ENCODE measurements around the gene ACOX1.

The ACOX1 gene

GRCh38 chr17:75902406-75902805, 76.6 kb downstream of the ACOX1 start:
- DNase-seq, result no peak

GRCh38 chr17:75901727-75902126, 77.2 kb downstream of the ACOX1 start:
- DNase-seq, result no peak

GRCh38 chr17:75900691-75901533, 78.1 kb downstream of the ACOX1 start:
- no peak for DNase-seq

- no peak for DNase-seq
Measured at GRCh38 chr17:75899767-75900468, 79.0 kb downstream of the ACOX1 start.

GRCh38 chr17:75899353-75899752, 79.6 kb downstream of the ACOX1 start:
- no peak for DNase-seq

GRCh38 chr17:75898791-75899190, 80.2 kb downstream of the ACOX1 start:
- DNase-seq, result no peak

- no peak for DNase-seq
Measured at GRCh38 chr17:75898065-75898464, 80.9 kb downstream of the ACOX1 start.

- DNase-seq, result no peak
Measured at GRCh38 chr17:75897160-75898019, 81.6 kb downstream of the ACOX1 start.

GRCh38 chr17:75896415-75897159, 82.4 kb downstream of the ACOX1 start, which contains the start of gene TRIM65:
Gene TRIM65 (minus strand): TSS chr17:75896951. CDS start chr17:75896937, 14 bp downstream.
- DNase-seq, result no peak

- no peak for DNase-seq
Measured at GRCh38 chr17:75895370-75896155, 83.4 kb downstream of the ACOX1 start.

GRCh38 chr17:75894049-75894733, 84.8 kb downstream of the ACOX1 start:
- no peak for DNase-seq

- no peak for DNase-seq
Measured at GRCh38 chr17:75893305-75894048, 85.5 kb downstream of the ACOX1 start.

- DNase-seq, result no peak
Measured at GRCh38 chr17:75892556-75893224, 86.3 kb downstream of the ACOX1 start.

GRCh38 chr17:75891605-75892555, 87.1 kb downstream of the ACOX1 start:
- DNase-seq, result no peak

Measured in NCI-H187 treated with DMSO at 0.1 percent for 48 hours (cell line).